Mucosa of stomach (tissue), 1 donor: ENCODE data around the gene MAP3K7.

Experiments used
- H3K27me3 ChIP-seq: one replicate; pipeline ENCODE4 v1.7.0; 2013; ENCODE audit warnings: mild to moderate bottlenecking, low read length; ENCODE audit not compliant: control insufficient read depth, insufficient read depth
- H3K36me3 ChIP-seq: one replicate; pipeline ENCODE4 v1.7.0; 2013; ENCODE audit warnings: low read length; ENCODE audit not compliant: control insufficient read depth, insufficient read depth
- H3K4me1 ChIP-seq: one replicate; pipeline ENCODE4 v1.7.0; 2013; ENCODE audit warnings: mild to moderate bottlenecking, low read length; ENCODE audit not compliant: control insufficient read depth, insufficient read depth
- H3K4me3 ChIP-seq: one replicate; pipeline ENCODE4 v1.7.0; 2013; ENCODE audit warnings: low read length
- H3K9ac ChIP-seq: one replicate; pipeline ENCODE4 v1.7.0; 2013; ENCODE audit warnings: mild to moderate bottlenecking, low read length, moderate library complexity
- H3K9me3 ChIP-seq: one replicate; pipeline ENCODE4 v1.7.0; 2013; ENCODE audit warnings: mild to moderate bottlenecking, low read length, moderate library complexity; ENCODE audit not compliant: control insufficient read depth
- donor health status: Pancreatic carcinoma.

The MAP3K7 gene

DNA sequence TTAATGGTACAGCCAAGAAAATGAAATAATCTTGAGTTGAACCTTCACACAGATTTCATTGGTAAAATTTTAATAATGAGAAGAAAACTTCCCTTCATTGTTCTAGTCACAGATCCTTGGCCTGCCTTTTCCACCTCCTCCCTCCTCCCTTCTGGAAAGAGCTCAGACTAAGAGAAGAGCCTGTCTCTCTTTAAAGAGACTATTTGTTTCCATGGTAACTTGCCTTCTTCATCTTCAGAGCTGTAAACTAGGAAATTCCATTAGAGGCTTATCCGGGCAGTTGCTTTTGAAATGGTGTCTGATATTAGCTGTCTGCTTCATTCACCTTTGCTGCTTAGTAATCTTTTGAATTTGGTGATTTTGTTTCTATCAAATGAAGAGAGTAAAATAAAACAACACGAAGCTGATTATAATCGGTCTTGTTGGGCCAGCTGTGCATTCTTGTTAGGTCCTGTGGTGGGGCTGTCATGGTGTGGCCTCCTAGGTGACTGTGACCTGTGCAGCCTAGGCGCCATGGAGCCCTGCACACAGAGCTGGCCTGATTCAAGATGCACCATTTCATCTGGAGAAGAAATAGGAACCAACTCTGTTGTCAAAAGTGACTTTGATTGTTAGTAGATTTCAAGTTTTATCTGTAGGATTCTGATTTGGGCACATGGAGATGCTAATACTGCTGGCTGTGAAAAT, 96.7 kb downstream of the MAP3K7 start:
- Histone ChIP-seq H3K9ac (no peak overlapping the region), H3K27me3 (no peaks in the 10 kb centered on the region), H3K4me3 (no peak overlapping the region), H3K9me3 (no peaks in the 10 kb centered on the region), H3K4me1 (no peaks in the 10 kb centered on the region), H3K36me3 (no peaks in the 10 kb centered on the region)

DNA sequence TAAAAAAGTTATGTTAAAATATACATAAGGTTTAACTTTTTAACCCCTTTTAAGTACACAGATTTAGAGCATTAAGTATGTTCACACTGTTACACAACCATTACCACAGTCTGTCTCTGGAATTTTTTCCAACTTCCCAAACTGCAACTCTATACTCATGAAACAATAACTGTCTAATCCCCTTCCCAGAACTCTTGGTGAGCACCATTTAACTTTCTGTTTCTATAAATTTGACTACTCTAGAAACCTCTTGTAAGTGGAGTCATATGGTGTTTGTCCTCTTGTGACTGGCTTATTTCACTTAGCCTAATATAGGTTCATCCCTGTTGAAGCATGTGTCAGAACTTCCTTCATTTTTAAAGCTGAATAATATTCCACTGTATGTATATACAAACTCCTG, 98.1 kb downstream of the MAP3K7 start:
- no peak overlapping the region for H3K9ac ChIP-seq

DNA sequence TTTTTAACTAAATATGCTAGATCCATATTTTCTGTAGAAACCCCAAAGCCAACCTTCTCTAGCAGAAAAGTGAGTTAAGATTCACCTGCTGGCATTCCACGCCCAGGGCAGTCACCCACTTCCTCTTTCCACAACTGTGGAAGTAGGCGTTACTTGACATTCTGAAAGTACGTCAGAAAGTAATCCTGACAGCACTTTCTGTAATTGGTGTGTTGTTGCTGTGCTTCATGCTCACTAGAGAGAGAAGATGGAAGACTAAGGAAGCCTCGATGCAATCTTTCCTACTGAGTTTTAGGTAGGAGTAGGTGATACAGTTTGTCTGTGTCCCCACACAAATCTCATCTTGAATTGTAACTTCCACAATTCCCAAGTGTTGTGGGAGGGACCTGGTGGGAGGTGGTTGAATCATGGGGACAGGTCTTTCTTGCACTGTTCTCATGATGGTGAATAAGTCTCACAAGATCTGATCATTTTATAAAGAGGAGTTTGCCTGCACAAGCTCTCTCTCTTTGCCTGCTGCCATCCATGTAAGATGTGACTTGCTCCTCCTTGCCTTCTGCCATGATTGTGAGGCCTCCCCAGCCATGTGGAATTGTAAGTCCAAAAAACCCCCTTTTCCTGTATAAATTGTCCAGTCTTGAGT, 101.1 kb downstream of the MAP3K7 start:
- Histone ChIP-seq H3K36me3 (no peaks in the 10 kb centered on the region), H3K27me3 (no peaks in the 10 kb centered on the region), H3K4me1 (no peaks in the 10 kb centered on the region), H3K9me3 (no peaks in the 10 kb centered on the region), H3K9ac (no peak overlapping the region), H3K4me3 (no peak overlapping the region)

More for the DNA sequence above, 98.1 kb downstream of the MAP3K7 start:
- H3K36me3 ChIP-seq, result no peaks in the 10 kb centered on the region
- no peaks in the 10 kb centered on the region for H3K27me3 ChIP-seq
- H3K4me1 ChIP-seq, result no peaks in the 10 kb centered on the region
- no peak overlapping the region for H3K4me3 ChIP-seq
- H3K9me3 ChIP-seq, result no peaks in the 10 kb centered on the region

DNA sequence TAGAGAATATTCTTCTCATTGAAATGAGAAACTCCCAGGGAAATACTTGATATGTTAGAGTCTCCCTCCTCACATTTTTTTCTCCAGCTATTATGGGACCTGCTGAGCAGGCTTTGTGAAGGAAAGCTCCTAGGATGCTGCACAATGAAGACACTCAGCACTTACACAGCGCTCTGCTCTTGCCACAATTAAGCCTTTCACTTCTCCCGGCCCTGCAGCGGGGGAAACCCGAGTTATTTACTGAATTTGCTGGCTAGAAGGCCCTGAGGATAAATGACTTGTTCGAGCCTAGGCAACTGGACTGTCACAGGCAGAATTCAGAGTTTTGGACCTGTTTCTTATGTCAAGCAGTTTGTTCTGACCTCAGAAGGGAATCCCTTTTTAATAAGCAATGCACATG, 102.0 kb downstream of the MAP3K7 start:
- no peaks in the 10 kb centered on the region for H3K9me3 ChIP-seq
- H3K27me3 ChIP-seq, result no peaks in the 10 kb centered on the region
- H3K4me1 ChIP-seq, result no peaks in the 10 kb centered on the region
- H3K36me3 ChIP-seq, result no peaks in the 10 kb centered on the region
- no peak overlapping the region for H3K9ac ChIP-seq
- H3K4me3 ChIP-seq, result no peak overlapping the region

DNA sequence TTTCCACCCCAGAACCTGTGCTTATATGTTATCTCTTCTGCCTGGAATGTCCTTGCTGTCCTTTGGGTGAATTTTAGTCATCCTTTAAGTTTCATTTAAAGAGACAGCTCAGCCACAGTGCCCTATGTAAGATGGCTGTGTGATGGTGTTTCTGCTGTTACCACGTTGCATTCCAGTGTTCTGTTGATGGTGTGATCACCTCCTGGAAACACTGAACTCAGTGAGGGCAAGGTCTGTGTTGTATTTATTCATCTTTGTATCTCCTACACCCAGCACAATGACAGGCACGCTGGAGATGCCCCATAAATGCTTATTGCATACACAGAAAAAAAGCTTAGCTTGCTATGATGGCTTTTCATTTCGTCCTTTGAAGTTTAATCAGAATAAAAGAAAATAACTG, 102.5 kb downstream of the MAP3K7 start:
- no peaks in the 10 kb centered on the region for H3K4me1 ChIP-seq
- H3K9ac ChIP-seq, result no peak overlapping the region
- no peaks in the 10 kb centered on the region for H3K36me3 ChIP-seq
- H3K9me3 ChIP-seq, result no peaks in the 10 kb centered on the region
- no peaks in the 10 kb centered on the region for H3K27me3 ChIP-seq
- no peak overlapping the region for H3K4me3 ChIP-seq

DNA sequence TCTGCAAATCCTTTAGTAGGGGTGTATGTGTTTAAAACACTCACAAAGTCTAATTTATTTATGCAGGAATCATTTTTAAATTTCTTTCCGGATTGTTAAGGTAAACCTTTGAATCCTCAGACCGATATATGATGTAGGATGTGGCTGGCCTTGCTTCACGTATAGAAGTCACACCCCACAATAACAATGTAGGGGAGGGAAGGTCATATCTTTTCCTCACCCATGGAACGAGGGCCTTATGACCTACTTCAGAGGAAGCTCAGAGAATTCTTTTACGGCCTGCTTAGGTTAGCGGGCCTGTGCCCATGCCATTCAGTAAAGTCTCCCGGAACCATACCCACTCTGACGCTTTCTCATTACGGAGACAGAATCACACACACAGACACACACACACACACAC, 102.9 kb downstream of the MAP3K7 start:
- Histone ChIP-seq H3K4me1 (peaks cover 3% of the 10 kb centered on the region), H3K9me3 (no peaks in the 10 kb centered on the region), H3K9ac (no peak overlapping the region), H3K36me3 (no peaks in the 10 kb centered on the region), H3K4me3 (no peak overlapping the region), H3K27me3 (no peaks in the 10 kb centered on the region)

DNA sequence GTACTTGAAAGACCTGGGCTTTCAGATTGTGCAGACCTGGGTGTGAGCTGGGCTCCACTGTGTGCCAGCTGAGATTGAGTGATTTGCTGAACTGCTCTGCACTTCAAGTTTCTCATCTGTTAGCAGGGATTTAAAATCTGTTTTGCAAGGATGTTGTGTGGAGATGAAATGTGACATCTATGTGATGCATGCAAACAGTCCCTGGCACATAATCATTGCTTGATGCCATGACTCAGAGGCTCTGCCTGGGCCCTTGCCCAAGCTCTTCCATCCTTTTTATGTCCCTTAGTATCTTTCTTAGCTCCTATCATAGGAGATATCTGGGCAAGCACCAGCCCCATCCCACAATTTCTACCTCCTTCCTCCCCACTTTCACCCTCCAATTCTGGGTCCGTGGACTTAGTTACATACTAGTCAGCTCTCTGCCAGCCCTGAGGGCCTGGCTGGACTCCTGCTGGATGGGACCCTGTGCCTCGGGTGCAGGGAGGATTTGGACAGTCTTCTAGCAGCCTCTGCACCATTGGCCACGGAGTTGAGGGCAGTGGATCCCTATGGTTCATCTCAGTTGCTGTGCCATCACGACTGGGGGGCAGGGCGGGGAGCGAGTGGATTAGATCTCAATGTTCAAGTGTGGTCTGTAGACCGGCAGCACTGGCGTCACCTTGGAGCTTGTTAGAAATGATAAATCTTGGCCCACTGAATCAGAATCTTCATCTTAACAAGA, 103.6 kb downstream of the MAP3K7 start:
- no peak overlapping the region for H3K9ac ChIP-seq
- H3K4me3 ChIP-seq, result no peak overlapping the region
- no peaks in the 10 kb centered on the region for H3K36me3 ChIP-seq
- H3K27me3 ChIP-seq, result no peaks in the 10 kb centered on the region
- peaks cover 6% of the 10 kb centered on the region for H3K4me1 ChIP-seq
- no peaks in the 10 kb centered on the region for H3K9me3 ChIP-seq

DNA sequence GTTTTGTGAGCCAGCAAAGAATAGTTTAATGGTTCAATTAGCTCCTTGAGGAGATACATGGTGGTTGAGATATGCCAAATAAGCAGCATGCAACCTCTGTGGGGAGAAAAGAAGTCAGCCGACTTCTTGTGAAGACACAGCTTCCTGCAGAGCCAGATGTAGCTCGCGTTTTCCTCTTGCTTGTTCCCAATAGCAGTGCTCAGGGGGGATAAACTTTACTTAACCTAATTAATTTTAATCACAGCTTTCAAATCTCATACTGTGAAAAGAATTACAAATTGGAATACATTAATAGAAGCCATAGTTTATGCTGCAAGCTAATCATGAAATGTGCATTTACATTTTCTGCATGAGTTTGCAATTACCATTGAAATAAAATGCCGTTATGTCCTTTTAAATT, 106.2 kb downstream of the MAP3K7 start:
- no peaks in the 10 kb centered on the region for H3K9me3 ChIP-seq
- H3K27me3 ChIP-seq, result no peaks in the 10 kb centered on the region
- H3K4me1 ChIP-seq, result peaks cover 6% of the 10 kb centered on the region
- H3K9ac ChIP-seq, result no peak overlapping the region
- no peaks in the 10 kb centered on the region for H3K36me3 ChIP-seq
- no peak overlapping the region for H3K4me3 ChIP-seq

DNA sequence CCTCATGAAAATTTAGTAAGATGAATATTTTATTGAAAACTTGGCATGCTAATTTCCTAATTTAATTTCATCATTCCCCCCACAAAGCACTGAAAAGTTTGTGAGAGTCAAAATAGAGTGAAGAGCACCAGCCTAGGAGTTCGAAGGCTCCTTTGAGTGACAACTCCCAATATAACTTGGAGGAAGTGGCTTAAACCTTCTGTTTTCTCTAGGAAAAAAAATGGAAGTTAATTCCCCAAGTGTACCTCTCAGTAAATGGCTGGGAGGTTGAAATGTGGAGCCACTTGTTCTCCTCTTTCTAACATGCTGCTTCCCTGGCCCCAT, 107.3 kb downstream of the MAP3K7 start:
- Histone ChIP-seq H3K4me3 (no peak overlapping the region), H3K4me1 (peaks cover 6% of the 10 kb centered on the region), H3K9me3 (no peaks in the 10 kb centered on the region), H3K36me3 (no peaks in the 10 kb centered on the region), H3K27me3 (no peaks in the 10 kb centered on the region), H3K9ac (no peak overlapping the region)

DNA sequence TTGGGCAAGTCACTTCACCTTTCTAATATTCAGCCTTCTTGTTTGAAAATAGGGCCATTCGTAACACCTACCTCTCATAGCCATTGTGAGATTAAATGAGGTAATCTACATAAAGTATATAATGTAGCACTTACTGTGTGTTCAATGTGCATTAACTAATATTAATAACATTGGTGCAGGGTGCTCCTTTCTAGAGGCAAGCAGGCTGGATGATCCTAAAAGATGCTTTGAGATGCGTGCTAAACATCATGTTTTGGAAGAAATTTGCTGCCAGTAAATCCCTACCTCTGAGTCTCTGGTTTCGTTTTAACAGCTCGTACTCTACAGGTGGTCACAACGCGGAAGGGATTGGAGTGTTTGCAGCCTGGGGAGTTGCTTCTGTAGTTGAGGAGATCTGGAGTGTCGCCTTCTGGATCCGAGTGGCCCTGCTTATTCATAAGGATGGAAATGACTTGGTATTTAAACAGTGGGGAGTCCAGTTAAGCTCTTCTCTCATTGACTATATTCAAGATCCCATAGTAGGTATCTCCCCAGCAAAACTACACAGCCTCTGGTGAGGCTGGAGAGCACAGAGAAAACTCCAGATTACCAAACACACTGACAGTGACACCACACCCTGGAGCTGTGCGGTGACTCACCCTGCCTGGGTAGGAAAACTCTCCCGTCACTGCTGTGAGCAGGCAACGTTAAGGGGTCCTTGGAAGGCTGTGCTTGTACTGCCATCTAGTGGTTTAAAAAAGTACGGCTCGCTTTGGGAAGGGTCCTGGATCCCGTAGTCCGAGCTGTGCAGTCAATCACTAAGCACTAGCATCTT, 107.9 kb downstream of the MAP3K7 start:
- Histone ChIP-seq H3K4me1 (peaks cover 6% of the 10 kb centered on the region), H3K4me3 (no peak overlapping the region), H3K27me3 (no peaks in the 10 kb centered on the region), H3K9ac (no peak overlapping the region), H3K9me3 (no peaks in the 10 kb centered on the region), H3K36me3 (no peaks in the 10 kb centered on the region)

DNA sequence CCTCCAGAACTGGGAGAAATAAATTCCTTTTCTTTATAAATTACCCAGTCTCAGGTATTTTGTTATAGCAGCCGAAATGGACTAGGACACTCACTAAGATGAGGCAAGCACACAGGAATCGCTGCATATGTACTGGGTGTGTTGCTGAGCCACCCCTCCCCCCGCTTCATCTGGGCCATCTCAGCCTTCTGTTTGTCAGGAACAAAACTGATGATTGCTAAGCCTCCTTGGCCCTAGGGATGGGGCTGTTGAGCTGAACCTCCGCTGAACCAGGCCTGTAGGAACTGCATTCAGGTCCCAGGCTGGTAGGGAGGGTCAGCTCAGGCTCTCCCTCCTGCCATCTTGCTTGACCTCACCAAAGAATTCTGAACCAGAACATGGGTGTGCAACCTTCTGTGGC, 108.6 kb downstream of the MAP3K7 start:
- H3K27me3 ChIP-seq, result no peaks in the 10 kb centered on the region
- H3K36me3 ChIP-seq, result no peaks in the 10 kb centered on the region
- no peaks in the 10 kb centered on the region for H3K9me3 ChIP-seq
- no peak overlapping the region for H3K9ac ChIP-seq
- H3K4me1 ChIP-seq, result peaks cover 6% of the 10 kb centered on the region
- no peak overlapping the region for H3K4me3 ChIP-seq

DNA sequence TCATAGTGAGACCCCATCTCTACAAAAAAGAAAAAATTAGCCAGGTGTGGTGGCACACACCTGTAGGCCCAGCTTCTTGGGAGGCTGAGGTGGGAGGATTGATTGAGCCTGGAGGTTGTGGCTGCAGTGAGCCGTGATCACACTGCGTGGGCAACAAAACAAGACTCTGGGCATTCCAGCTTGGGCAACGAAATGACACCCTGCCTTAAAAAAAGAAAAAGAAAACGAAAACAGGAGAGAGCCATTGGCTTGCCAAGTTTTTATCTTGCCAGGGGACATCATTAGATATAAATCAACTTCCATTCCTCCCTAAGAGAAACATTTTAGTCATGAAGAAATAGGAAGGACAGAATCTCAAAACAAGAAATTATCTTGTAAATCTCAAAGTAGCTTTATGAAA, 109.5 kb downstream of the MAP3K7 start:
- no peaks in the 10 kb centered on the region for H3K27me3 ChIP-seq
- H3K4me3 ChIP-seq, result no peak overlapping the region
- no peak overlapping the region for H3K9ac ChIP-seq
- H3K36me3 ChIP-seq, result no peaks in the 10 kb centered on the region
- H3K4me1 ChIP-seq, result peaks cover 6% of the 10 kb centered on the region
- H3K9me3 ChIP-seq, result no peaks in the 10 kb centered on the region
